Peyer's patch (tissue), 4 donors: ENCODE data around the gene CXCL1. TPM values are rescaled to one million over a fixed set of nuclear protein-coding genes. Genes with fewer than 3 reads are reported as not detected.

Experiments used
- DNase-seq, 3 donors: peaks; one replicate each; pipeline ENCODE4 v3.0.0-alpha.2; 2017 to 2019
- H3K27ac ChIP-seq, 4 donors: fragments of 200-600 bp; sonication (generic); one replicate each; pipeline ENCODE4 v1.5.1; 2016 to 2019
- H3K27me3 ChIP-seq, 2 donors: fragments of 200-600 bp; sonication (generic); one replicate each; pipeline ENCODE4 v1.5.1; 2019
- H3K36me3 ChIP-seq, 3 donors: fragments of 200-600 bp; sonication (generic); one replicate each; pipeline ENCODE4 v1.5.1; 2016 to 2019
- H3K4me1 ChIP-seq, 4 donors: fragments of 200-600 bp; sonication (generic); one replicate each; pipeline ENCODE4 v1.5.1; 2016 to 2019
- H3K4me3 ChIP-seq, 4 donors: fragments of 200-600 bp; sonication (generic); 1 replicate in 3 of 4; 2 replicates in 1 of 4; pipeline ENCODE4 v1.5.1; 2016 to 2019; ENCODE audit warnings: mild to moderate bottlenecking in 1 of 4
- H3K9me3 ChIP-seq, 4 donors: fragments of 200-600 bp; sonication (generic); one replicate each; pipeline ENCODE4 v1.5.1; 2016 to 2019; ENCODE audit warnings: mild to moderate bottlenecking in 1 of 4
- CTCF ChIP-seq, 6 experiments: fragments of 450-650 bp in 4 of 6; fragments of 200-600 bp in 2 of 6; sonication (generic) in 1 of 6; IDR thresholded peaks; one replicate each; pipeline ENCODE4 v1.5.1; 2017 to 2019; ENCODE audit warnings: antibody characterized with exemption in 6 of 6, mild to moderate bottlenecking in 3 of 6, moderate library complexity in 1 of 6
- POLR2A ChIP-seq, 2 donors: fragments of 450-650 bp; IDR thresholded peaks; one replicate each; pipeline ENCODE4 v1.5.1; 2017; ENCODE audit warnings: antibody characterized with exemption in 2 of 2, mild to moderate bottlenecking in 2 of 2, moderate library complexity in 2 of 2
- total RNA-seq, 4 donors: library from RNA; depleted of rRNA; stranded (reverse); fragments of >200 nt; gene quantifications; one replicate each; pipeline ENCODE4 v1.1.0, GENCODE V29; 2016

The CXCL1 gene
- total RNA-seq, 4 donors from 2014 or later, result 4.1 to 69.3 (median 6.8) TPM

- no peak for TF ChIP-seq POLR2A (IDR thresholded peaks at IDR 0.05)
- TF ChIP-seq CTCF (IDR thresholded peaks at IDR 0.05), result no peak
- H3K36me3 ChIP-seq, result no peaks in the 10 kb centered on the region
Measured at GRCh38 chr4:73902038-73902637, 32.9 kb downstream of the CXCL1 start.

GRCh38 chr4:73902817-73903547 is 33.8 kb downstream of the CXCL1 start:
- Histone ChIP-seq H3K36me3 (no peaks in the 10 kb centered on the region), H3K4me3 (no peak overlapping the region), H3K4me1 (no peaks in the 10 kb centered on the region), H3K27me3 (no peaks in the 10 kb centered on the region), H3K9me3 (no peaks in the 10 kb centered on the region), H3K27ac (no peak overlapping the region)
- DNase-seq, result no peak
- no peak for TF ChIP-seq CTCF (IDR thresholded peaks at IDR 0.05)
- TF ChIP-seq POLR2A (IDR thresholded peaks at IDR 0.05), result no peak

More at GRCh38 chr4:73902038-73902637, 32.9 kb downstream of the CXCL1 start:
- Histone ChIP-seq H3K27ac (no peak overlapping the region), H3K4me1 (no peaks in the 10 kb centered on the region), H3K9me3 (no peaks in the 10 kb centered on the region), H3K4me3 (no peak overlapping the region), H3K27me3 (no peaks in the 10 kb centered on the region)
- no peak for DNase-seq

GRCh38 chr4:73904491-73904890 is 35.3 kb downstream of the CXCL1 start:
- Histone ChIP-seq H3K27me3 (no peaks in the 10 kb centered on the region), H3K4me3 (no peak overlapping the region), H3K27ac (no peak overlapping the region), H3K36me3 (no peaks in the 10 kb centered on the region), H3K4me1 (no peaks in the 10 kb centered on the region), H3K9me3 (no peaks in the 10 kb centered on the region)
- no peak for DNase-seq
- TF ChIP-seq POLR2A (IDR thresholded peaks at IDR 0.05) (no peak), CTCF (IDR thresholded peaks at IDR 0.05) (no peak)

GRCh38 chr4:73908965-73909364 is 39.8 kb downstream of the CXCL1 start:
- Histone ChIP-seq H3K4me1 (no peaks in the 10 kb centered on the region), H3K36me3 (no peaks in the 10 kb centered on the region), H3K9me3 (no peaks in the 10 kb centered on the region), H3K4me3 (no peak overlapping the region), H3K27me3 (no peaks in the 10 kb centered on the region), H3K27ac (no peak overlapping the region)
- TF ChIP-seq CTCF (IDR thresholded peaks at IDR 0.05) (no peak), POLR2A (IDR thresholded peaks at IDR 0.05) (no peak)
- no peak for DNase-seq

GRCh38 chr4:73911746-73912145 is 42.6 kb downstream of the CXCL1 start:
- no peaks in the 10 kb centered on the region for H3K36me3 ChIP-seq
- H3K4me3 ChIP-seq, result no peak overlapping the region
- no peaks in the 10 kb centered on the region for H3K27me3 ChIP-seq
- H3K4me1 ChIP-seq, result no peaks in the 10 kb centered on the region
- H3K9me3 ChIP-seq, result no peaks in the 10 kb centered on the region
- H3K27ac ChIP-seq, result no peak overlapping the region
- no peak for TF ChIP-seq CTCF (IDR thresholded peaks at IDR 0.05)
- no peak for TF ChIP-seq POLR2A (IDR thresholded peaks at IDR 0.05)
- DNase-seq, result no peak
